Raji (cell line): Measurements from ENCODE around the gene COL26A1.

Experiments used
- POLR2A ChIP-seq: IDR thresholded peaks from 2 replicates; pipeline ENCODE4 v1.6.1; 2011; ENCODE audit warnings: low read depth, low read length, control low read depth; ENCODE audit not compliant: insufficient read depth

Gene COL26A1

GRCh38 chr7:101457001-101457750 is 94.5 kb downstream of the COL26A1 start:
- no peak for TF ChIP-seq POLR2A

GRCh38 chr7:101465131-101465530 is 102.5 kb downstream of the COL26A1 start:
- TF ChIP-seq POLR2A: no peak

- TF ChIP-seq POLR2A: no peak
Observed at GRCh38 chr7:101465576-101466196, 103.0 kb downstream of the COL26A1 start.

GRCh38 chr7:101466871-101467270 is 104.2 kb downstream of the COL26A1 start:
- TF ChIP-seq POLR2A: no peak

DNA sequence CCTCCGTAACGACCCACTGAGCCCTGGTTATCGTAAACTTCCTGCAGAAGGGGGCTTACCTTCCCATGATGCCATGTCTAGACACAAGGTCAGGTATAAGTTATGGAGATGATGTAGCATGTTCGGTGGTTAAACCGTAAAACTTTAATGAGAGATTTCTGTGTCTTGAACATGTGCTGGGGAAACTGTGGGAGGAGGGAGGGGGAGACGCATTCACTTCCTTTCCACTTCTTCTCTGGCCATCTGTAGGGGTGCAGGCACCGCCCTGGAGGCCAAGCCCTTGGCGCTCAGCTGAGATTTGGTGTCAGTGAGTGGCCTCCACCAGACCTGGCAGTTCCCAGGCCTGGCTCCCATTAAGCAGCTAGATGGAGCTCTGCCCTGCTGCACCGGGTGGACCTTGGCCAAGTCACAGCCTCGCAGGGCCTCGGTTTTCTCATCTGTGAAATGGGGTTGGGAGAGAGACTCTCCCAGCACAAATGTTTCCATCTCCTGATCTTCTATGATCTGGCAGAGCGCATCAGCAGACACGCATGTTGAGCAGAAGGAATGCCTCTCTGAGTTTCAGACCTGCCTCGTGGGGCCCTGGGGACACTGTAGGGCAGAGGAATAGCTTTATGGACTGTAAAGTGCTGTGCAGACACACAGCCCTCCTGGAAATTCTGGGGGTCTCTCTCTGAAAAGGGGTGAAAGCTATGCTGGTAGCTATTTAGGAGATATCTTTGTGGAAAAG is 106.0 kb downstream of the COL26A1 start:
- TF ChIP-seq POLR2A: no peak

GRCh38 chr7:101470668-101471487 is 108.2 kb downstream of the COL26A1 start:
- no peak for TF ChIP-seq POLR2A

GRCh38 chr7:101474178-101474577 is 111.5 kb downstream of the COL26A1 start:
- no peak for TF ChIP-seq POLR2A

- no peak for TF ChIP-seq POLR2A
Observed at GRCh38 chr7:101479217-101479616, 116.5 kb downstream of the COL26A1 start.

GRCh38 chr7:101486433-101487104 is 123.9 kb downstream of the COL26A1 start:
- TF ChIP-seq POLR2A: no peak

DNA sequence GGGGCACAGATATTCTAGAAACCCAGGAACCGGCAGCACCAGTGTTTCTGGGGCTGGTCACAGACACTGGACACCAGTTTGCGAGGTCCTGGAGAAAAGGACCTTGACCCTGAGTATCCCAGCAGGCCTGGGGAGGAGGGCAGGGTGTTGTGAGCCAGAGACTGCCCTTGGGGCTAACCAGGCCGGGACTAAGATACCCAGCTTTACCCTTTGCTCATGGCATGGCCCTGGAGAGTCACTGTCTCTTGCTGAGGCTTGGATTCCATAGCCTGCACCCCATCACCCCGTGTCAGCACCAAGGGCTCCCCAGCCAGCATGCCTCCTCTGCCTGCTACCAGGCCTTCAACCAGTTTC is 124.4 kb downstream of the COL26A1 start:
- no peak for TF ChIP-seq POLR2A

GRCh38 chr7:101487753-101488152 is 125.1 kb downstream of the COL26A1 start:
- TF ChIP-seq POLR2A: no peak

GRCh38 chr7:101488826-101489572 is 126.3 kb downstream of the COL26A1 start:
- TF ChIP-seq POLR2A: no peak

GRCh38 chr7:101494602-101495329 is 132.1 kb downstream of the COL26A1 start:
- no peak for TF ChIP-seq POLR2A

DNA sequence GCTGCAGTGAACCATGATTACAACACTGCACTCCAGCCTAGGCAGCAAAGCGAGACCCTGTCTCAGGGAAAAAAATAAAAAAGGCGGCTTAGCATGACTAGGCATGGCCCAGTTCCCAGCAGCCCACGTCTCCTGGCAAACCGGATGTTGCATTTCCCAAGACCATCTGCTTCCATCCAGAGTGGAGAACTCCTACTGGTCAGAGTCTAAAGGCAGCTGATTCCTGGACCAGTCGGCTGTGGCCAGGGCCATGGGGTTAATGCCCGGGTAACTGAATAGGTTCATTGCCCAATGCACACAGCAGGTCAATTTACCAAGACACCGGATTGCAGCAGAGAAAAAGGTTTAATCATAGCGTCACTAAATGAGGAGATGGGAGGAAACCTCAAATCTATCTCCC is 133.3 kb downstream of the COL26A1 start:
- TF ChIP-seq POLR2A: no peak

DNA sequence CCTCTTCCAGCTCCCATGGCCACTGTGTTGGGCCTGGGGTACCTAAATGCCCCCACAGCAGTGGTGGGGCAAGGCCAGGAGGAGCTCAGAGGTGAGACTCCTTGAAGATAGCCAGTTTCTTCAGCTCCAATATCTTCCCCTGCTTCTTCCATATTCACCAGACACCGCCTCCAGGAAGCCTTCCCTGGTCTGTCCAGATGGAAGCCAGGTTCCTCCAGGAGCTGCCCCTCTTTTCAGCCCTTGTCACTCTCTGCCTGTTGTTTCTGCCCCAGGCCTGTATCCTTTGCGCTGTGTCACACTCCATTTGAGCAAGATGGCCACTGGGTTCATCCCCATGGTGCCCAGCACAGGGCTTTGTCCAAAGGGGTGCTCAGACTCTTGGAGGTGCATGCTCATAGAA is 138.7 kb downstream of the COL26A1 start:
- no peak for TF ChIP-seq POLR2A
